Cortex of kidney (tissue), 1 donor: Measurements from ENCODE around the gene PFDN2.

Experiments
- DNase-seq: peaks from one replicate; lab custom pipeline; 2025; lab: John Stamatoyannopoulos, UW

PFDN2 gene

DNA sequence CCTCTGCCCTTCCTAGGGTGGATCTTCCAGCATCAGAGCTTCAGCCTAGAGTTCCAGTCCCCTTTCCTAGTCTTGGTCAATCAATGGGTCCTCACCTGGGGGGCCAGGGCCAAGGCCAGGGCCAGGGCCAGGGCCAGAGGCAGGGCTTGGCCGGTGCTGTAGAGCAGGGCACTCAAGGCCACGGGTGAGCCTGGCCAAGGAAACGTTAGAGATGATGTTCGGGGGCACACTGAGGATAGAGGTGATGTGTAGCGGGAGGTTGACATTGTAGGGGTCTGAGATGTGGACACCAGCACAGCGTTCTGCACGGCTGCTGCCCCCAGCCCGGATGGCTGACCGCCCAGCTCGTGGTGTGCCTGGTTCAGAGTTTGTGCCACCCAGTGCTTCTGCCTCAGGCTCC, 66.6 kb downstream of the PFDN2 start:
- DNase-seq: no peak
